Measurements from ENCODE around the gene RPL18. TPM values are rescaled to one million over a fixed set of nuclear protein-coding genes. Genes with fewer than 3 reads are reported as not detected.
A peak's percentile ranks its signal among the peaks of the same experiment; 100 is the strongest.

RPL18 gene
- total RNA-seq, 1 donor = 1,575 TPM

GRCh38 chr19:48617146-48617937 lies 1.6 kb downstream of the RPL18 start:
- DNase-seq (ENCODE audit: low read depth) = no peak

GRCh38 chr19:48616491-48617056 lies 2.4 kb downstream of the RPL18 start:
- no peak for TF ChIP-seq CTCF (IDR thresholded peaks at IDR 0.05; ENCODE audit: insufficient read depth, low read depth, low read length)
- DNase-seq (ENCODE audit: low read depth) = no peak
- peak overlapping the region; percentile 93 for H3K4me3 ChIP-seq (ENCODE audit: low read depth, low read length)

More at GRCh38 chr19:48617146-48617937, 1.6 kb downstream of the RPL18 start:
- no peak for TF ChIP-seq CTCF (IDR thresholded peaks at IDR 0.05; ENCODE audit: insufficient read depth, low read depth, low read length)
- H3K4me3 ChIP-seq (ENCODE audit: low read depth, low read length) = peak overlapping the region; percentile 93

- no peak for DNase-seq (ENCODE audit: low read depth)
- TF ChIP-seq CTCF (IDR thresholded peaks at IDR 0.05; ENCODE audit: insufficient read depth, low read depth, low read length) = no peak
- no peak overlapping the region for H3K4me3 ChIP-seq (ENCODE audit: low read depth, low read length)
Measured at GRCh38 chr19:48616041-48616436, 2.9 kb downstream of the RPL18 start.

GRCh38 chr19:48615231-48616040 lies 3.5 kb downstream of the RPL18 start:
- H3K4me3 ChIP-seq (ENCODE audit: low read depth, low read length) = no peak overlapping the region
- TF ChIP-seq CTCF (IDR thresholded peaks at IDR 0.05; ENCODE audit: insufficient read depth, low read depth, low read length) = no peak
- no peak for DNase-seq (ENCODE audit: low read depth)

GRCh38 chr19:48614436-48615230 lies 4.3 kb downstream of the RPL18 start, which contains the start of gene FAM83E:
TSS of gene FAM83E (minus strand) at chr19:48615076. CDS start at chr19:48613372, 1,704 bp downstream.
- no peak for DNase-seq (ENCODE audit: low read depth)
- no peak for TF ChIP-seq CTCF (IDR thresholded peaks at IDR 0.05; ENCODE audit: insufficient read depth, low read depth, low read length)
- no peak within 1 kb of the TSS for H3K4me3 ChIP-seq (ENCODE audit: low read depth, low read length)

- no peak for DNase-seq (ENCODE audit: low read depth)
- no peak overlapping the region for H3K4me3 ChIP-seq (ENCODE audit: low read depth, low read length)
- no peak for TF ChIP-seq CTCF (IDR thresholded peaks at IDR 0.05; ENCODE audit: insufficient read depth, low read depth, low read length)
Measured at GRCh38 chr19:48613852-48614435, 5.0 kb downstream of the RPL18 start.

Measured in fibroblast of villous mesenchyme (primary cell).